GM23338 (cell line): ENCODE results near the gene FGF5. TPM values are rescaled to one million over a fixed set of nuclear protein-coding genes. Genes with fewer than 3 reads are reported as not detected.

Experiments used
- ATAC-seq: fragments of 200-7000 bp; cut with Tn5 transposase; 3 replicates; pipeline ENCODE4 v1.9.1; 2020
- DNase-seq: peaks from one replicate; pipeline ENCODE4 v3.0.0-alpha.2; 2015; ENCODE audit warnings: low spot score
- H2AFZ ChIP-seq: fragments of 200-600 bp; sonication (generic); 2 replicates; pipeline ENCODE4 v1.8.0; 2016; ENCODE audit warnings: antibody characterized with exemption, mild to moderate bottlenecking, moderate library complexity
- H3F3A ChIP-seq: fragments of 200-600 bp; sonication (generic); replicated peaks from 2 replicates; pipeline ENCODE4 v1.8.0; 2017; ENCODE audit warnings: antibody characterized with exemption, mixed run types, low read depth
- H3K27ac ChIP-seq: fragments of 200-600 bp; sonication (generic); 2 replicates; pipeline ENCODE4 v1.6.1; 2016; ENCODE audit warnings: low read depth
- H3K27me3 ChIP-seq: fragments of 200-600 bp; sonication (generic); 2 replicates; pipeline ENCODE4 v1.8.0; 2016; ENCODE audit warnings: mild to moderate bottlenecking, mixed run types, moderate library complexity; ENCODE audit not compliant: insufficient read depth
- H3K36me3 ChIP-seq: fragments of 200-600 bp; sonication (generic); 2 replicates; pipeline ENCODE4 v1.8.0; 2016; ENCODE audit warnings: mild to moderate bottlenecking; ENCODE audit not compliant: insufficient read depth
- H3K4me1 ChIP-seq: fragments of 200-600 bp; sonication (generic); 2 replicates; pipeline ENCODE4 v1.8.0; 2016; ENCODE audit warnings: mild to moderate bottlenecking, moderate library complexity; ENCODE audit not compliant: insufficient read depth
- H3K4me2 ChIP-seq: fragments of 200-600 bp; sonication (generic); 2 replicates; pipeline ENCODE4 v1.7.1; 2017; ENCODE audit warnings: mixed run types
- H3K4me3 ChIP-seq: fragments of 200-600 bp; sonication (generic); 2 replicates; pipeline ENCODE4 v1.6.1; 2016; ENCODE audit warnings: mixed run types
- H3K79me2 ChIP-seq: fragments of 200-600 bp; sonication (generic); replicated peaks from 2 replicates; pipeline ENCODE4 v1.8.0; 2017; ENCODE audit warnings: mild to moderate bottlenecking; ENCODE audit not compliant: insufficient read depth
- H3K9me2 ChIP-seq: fragments of 200-600 bp; sonication (generic); 2 replicates; pipeline ENCODE4 v1.8.0; 2017; ENCODE audit not compliant: insufficient read depth
- H4K20me1 ChIP-seq: fragments of 200-600 bp; sonication (generic); replicated peaks from 2 replicates; pipeline ENCODE4 v1.8.0; 2017; ENCODE audit warnings: mild to moderate bottlenecking; ENCODE audit not compliant: insufficient read depth
- H3K27ac Mint-ChIP-seq: 2 replicates; pipeline ENCODE4 v1.8.0; 2020; ENCODE audit warnings: inconsistent platforms, mild to moderate bottlenecking, moderate library complexity, mixed read lengths
- H3K27me3 Mint-ChIP-seq: 3 replicates; pipeline ENCODE4 v1.8.0; 2022; ENCODE audit warnings: low read depth, mild to moderate bottlenecking, moderate library complexity, mixed read lengths, inconsistent platforms; ENCODE audit not compliant: insufficient read depth, poor library complexity
- H3K36me3 Mint-ChIP-seq: 3 replicates; pipeline ENCODE4 v1.8.0; 2021; ENCODE audit warnings: low read depth, mild to moderate bottlenecking, inconsistent platforms, moderate library complexity, mixed read lengths
- H3K4me1 Mint-ChIP-seq: 3 replicates; pipeline ENCODE4 v1.8.0; 2020; ENCODE audit warnings: mild to moderate bottlenecking, inconsistent platforms, mixed read lengths
- H3K4me3 Mint-ChIP-seq: 3 replicates; pipeline ENCODE4 v1.8.0; 2021; ENCODE audit warnings: moderate library complexity, mild to moderate bottlenecking, inconsistent platforms, mixed read lengths
- H3K9me3 Mint-ChIP-seq: 3 replicates; pipeline ENCODE4 v1.8.0; 2020; ENCODE audit warnings: moderate library complexity, mild to moderate bottlenecking, inconsistent platforms, mixed read lengths
- CREB1 ChIP-seq: fragments of 250-450 bp; sonication (Bioruptor Pico); IDR thresholded peaks from 2 replicates; pipeline ENCODE4 v1.5.0; 2020; ENCODE audit warnings: low read depth, mild to moderate bottlenecking, moderate library complexity
- EZH2 ChIP-seq: fragments of 200-600 bp; sonication (generic); IDR thresholded peaks from one replicate; pipeline ENCODE4 v1.8.0; 2017; ENCODE audit warnings: antibody characterized with exemption, mild to moderate bottlenecking, low read depth; ENCODE audit not compliant: unreplicated experiment
- EZH2phosphoT487 ChIP-seq: fragments of 200-600 bp; sonication (generic); IDR thresholded peaks from one replicate; pipeline ENCODE4 v1.8.1; 2018; ENCODE audit warnings: antibody characterized with exemption; ENCODE audit not compliant: unreplicated experiment
- JUNB ChIP-seq: IDR thresholded peaks from one replicate; pipeline ENCODE4 v1.6.1; 2016; ENCODE audit warnings: antibody characterized with exemption; ENCODE audit not compliant: unreplicated experiment
- STAT1 ChIP-seq: IDR thresholded peaks from one replicate; pipeline ENCODE4 v1.6.1; 2016; ENCODE audit warnings: antibody characterized with exemption; ENCODE audit not compliant: unreplicated experiment
- polyA plus RNA-seq: library from polyadenylated mRNA; unstranded; fragments of >200 nt; fragmentation: Nextera tagmentation; extraction: Ambion mirVana; gene quantifications from 2 replicates; pipeline ENCODE4 v1.2.1, GENCODE V29; 2016
- total RNA-seq: library from RNA; depleted of rRNA; stranded (reverse); fragments of >200 nt; shearing (Covaris generic); gene quantifications from 2 replicates; pipeline ENCODE4 v1.2.3, GENCODE V29; 2014

FGF5 gene
- total and polyA plus RNA-seq, 2 experiments from 2014 or later: not detected

GRCh38 chr4:80265571-80266252 is 752 bp upstream of the FGF5 start:
- Histone ChIP-seq H4K20me1 (peaks cover 44% of the 10 kb centered on the region), H2AFZ (peak overlapping the region; percentile 83), H3K27ac (no peak overlapping the region), H3K36me3 (no peaks in the 10 kb centered on the region), H3K79me2 (no peaks in the 10 kb centered on the region), H3F3A (0 out of 2 replicates have a peak, but pooled peaks cover 7% of the 10 kb centered on the region), H3K4me3 (peak overlapping the region; percentile 61), H3K9me2 (no peaks in the 10 kb centered on the region), H3K4me1 (peaks cover 34% of the 10 kb centered on the region), H3K27me3 (peaks cover 100% of the 10 kb centered on the region), H3K4me2 (peak overlapping the region; percentile 85)
- Mint-ChIP-seq H3K4me1 (peaks cover 53% of the 10 kb centered on the region), H3K9me3 (peaks cover 4% of the 10 kb centered on the region), H3K27me3 (peaks cover 97% of the 10 kb centered on the region), H3K4me3 (peak overlapping the region; percentile 75), H3K27ac (no peak overlapping the region), H3K36me3 (no peaks in the 10 kb centered on the region; the same call in 2 of the 3 replicates)
- TF ChIP-seq EZH2: peak; percentile 99
- TF ChIP-seq STAT1: no peak
- peak; percentile 72 for TF ChIP-seq EZH2phosphoT487
- peak; percentile 33 for DNase-seq
- ATAC-seq: peak; percentile 2; the same call in 2 of the 3 replicates

GRCh38 chr4:80266902-80267380 is 477 bp downstream of the FGF5 start:
- Mint-ChIP-seq H3K4me1 (peaks cover 53% of the 10 kb centered on the region), H3K9me3 (peaks cover 4% of the 10 kb centered on the region), H3K4me3 (peak overlapping the region; percentile 75), H3K27me3 (peaks cover 86% of the 10 kb centered on the region), H3K36me3 (no peaks in the 10 kb centered on the region; the same call in 2 of the 3 replicates), H3K27ac (no peak overlapping the region)
- H3K79me2 ChIP-seq: no peaks in the 10 kb centered on the region
- H3K4me3 ChIP-seq: peak overlapping the region; percentile 61
- H3K36me3 ChIP-seq: no peaks in the 10 kb centered on the region
- TF ChIP-seq JUNB (no peak), EZH2phosphoT487 (peak; percentile 86), EZH2 (peak; percentile 66)
- H4K20me1 ChIP-seq: peaks cover 44% of the 10 kb centered on the region
- 0 out of 2 replicates have a peak, but pooled peaks cover 7% of the 10 kb centered on the region for H3F3A ChIP-seq
- no peak overlapping the region for H3K27ac ChIP-seq
- peak overlapping the region; percentile 85 for H3K4me2 ChIP-seq
- H3K9me2 ChIP-seq: no peaks in the 10 kb centered on the region
- peaks cover 100% of the 10 kb centered on the region for H3K27me3 ChIP-seq
- peaks cover 34% of the 10 kb centered on the region for H3K4me1 ChIP-seq
- peak; percentile 49 for DNase-seq
- H2AFZ ChIP-seq: peak overlapping the region; percentile 83
- peak; percentile 63 for ATAC-seq

GRCh38 chr4:80268081-80268823 is 1.8 kb downstream of the FGF5 start:
- Mint-ChIP-seq H3K9me3 (peaks cover 4% of the 10 kb centered on the region), H3K27ac (no peak overlapping the region), H3K27me3 (peaks cover 73% of the 10 kb centered on the region), H3K4me3 (peak overlapping the region; percentile 75), H3K36me3 (no peaks in the 10 kb centered on the region; the same call in 2 of the 3 replicates), H3K4me1 (peaks cover 49% of the 10 kb centered on the region)
- peak; percentile 56 for DNase-seq
- H3K27me3 ChIP-seq: peaks cover 100% of the 10 kb centered on the region
- H3K4me2 ChIP-seq: peak overlapping the region; percentile 88
- H3K4me3 ChIP-seq: peak overlapping the region; percentile 56
- TF ChIP-seq STAT1 (no peak), JUNB (no peak), CREB1 (CRISPR knock-in tag) (no peak), EZH2phosphoT487 (no peak), EZH2 (peak; percentile 75)
- no peaks in the 10 kb centered on the region for H3K9me2 ChIP-seq
- 0 out of 2 replicates have a peak, but pooled peaks cover 7% of the 10 kb centered on the region for H3F3A ChIP-seq
- no peak overlapping the region for H3K27ac ChIP-seq
- H3K79me2 ChIP-seq: no peaks in the 10 kb centered on the region
- peaks cover 32% of the 10 kb centered on the region for H4K20me1 ChIP-seq
- ATAC-seq: peak; percentile 20
- H2AFZ ChIP-seq: peak overlapping the region; percentile 88; the same call in 1 of the 2 replicates
- H3K36me3 ChIP-seq: no peaks in the 10 kb centered on the region
- H3K4me1 ChIP-seq: peaks cover 34% of the 10 kb centered on the region
